Activated CD4-positive, alpha-beta T cell treated with anti-CD3 and anti-CD28 coated beads, Interleukin-2, amount 10 ng/mL, durations not matched to agents 24 days and 14 days (primary cell): ENCODE data around the gene FLRT2. TPM values are rescaled to one million over a fixed set of nuclear protein-coding genes. Genes with fewer than 3 reads are reported as not detected.

ENCODE experiments used
- DNase-seq: peaks from one replicate; pipeline ENCODE4 v3.0.0; 2022
- H3K27ac Mint-ChIP-seq: one replicate; pipeline ENCODE4 v1.8.0; 2022; ENCODE audit warnings: mild to moderate bottlenecking, mixed read lengths
- H3K27me3 Mint-ChIP-seq: one replicate; pipeline ENCODE4 v1.8.0; 2022; ENCODE audit warnings: mixed read lengths
- H3K36me3 Mint-ChIP-seq: one replicate; pipeline ENCODE4 v1.8.0; 2022; ENCODE audit warnings: low read depth, mild to moderate bottlenecking, mixed read lengths
- H3K4me1 Mint-ChIP-seq: one replicate; pipeline ENCODE4 v1.8.0; 2021; ENCODE audit warnings: mixed read lengths
- H3K4me3 Mint-ChIP-seq: one replicate; pipeline ENCODE4 v1.8.0; 2022; ENCODE audit warnings: mild to moderate bottlenecking, moderate library complexity, mixed read lengths
- H3K9me3 Mint-ChIP-seq: one replicate; pipeline ENCODE4 v1.8.0; 2021; ENCODE audit warnings: mixed read lengths
- intact Hi-C: fragments of 100-400 bp; cut with micrococcal nuclease; formaldehyde crosslinking; loops from one replicate; pipeline ENCODE4 v1.15.1; 2023
- total RNA-seq: library from RNA; stranded (reverse); gene quantifications from 2 replicates; pipeline ENCODE4 v1.2.3, GENCODE V29; 2022

FLRT2 gene
- total RNA-seq, 1 donor from 2014 or later = not detected

DNA sequence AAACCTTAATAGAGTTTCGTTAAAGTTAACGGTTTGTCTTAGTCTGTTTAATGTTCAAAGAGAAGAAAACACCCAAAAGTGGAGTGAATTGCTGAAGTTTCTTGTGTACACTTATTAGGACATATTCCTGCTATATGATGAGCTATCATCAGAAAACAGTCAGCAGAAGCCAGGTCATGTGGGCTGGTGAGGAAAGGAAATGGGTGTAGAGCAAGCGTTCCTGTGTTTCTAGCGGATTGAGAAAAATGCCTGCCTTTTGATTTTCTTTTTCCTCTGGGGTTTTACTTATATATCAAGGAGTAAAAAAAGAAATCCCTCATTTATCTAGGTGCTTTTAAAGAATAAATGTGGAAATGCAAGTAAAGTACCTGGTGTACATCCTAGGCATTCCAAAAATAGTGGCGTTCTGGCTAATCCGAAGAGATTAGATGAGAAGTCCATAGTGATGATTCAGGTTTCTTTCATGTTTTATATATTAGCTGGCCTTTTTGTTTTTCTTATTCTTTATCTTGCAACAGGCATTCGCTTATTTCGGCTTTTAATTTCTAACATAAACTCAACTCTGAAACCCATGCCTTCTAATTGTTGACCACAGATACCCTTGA, 50.7 kb downstream of the FLRT2 start:
- Mint-ChIP-seq H3K27ac (no peak overlapping the region), H3K36me3 (no peaks in the 10 kb centered on the region), H3K4me1 (no peaks in the 10 kb centered on the region), H3K9me3 (no peaks in the 10 kb centered on the region), H3K4me3 (no peak overlapping the region), H3K27me3 (no peaks in the 10 kb centered on the region)
- intact Hi-C loops = no loop called here
- DNase-seq = no peak

GRCh38 chr14:85581691-85582090, 51.7 kb downstream of the FLRT2 start:
- intact Hi-C loops = no loop called here
- H3K27ac Mint-ChIP-seq = no peak overlapping the region
- no peaks in the 10 kb centered on the region for H3K27me3 Mint-ChIP-seq
- no peak overlapping the region for H3K4me3 Mint-ChIP-seq
- H3K9me3 Mint-ChIP-seq = no peaks in the 10 kb centered on the region
- H3K4me1 Mint-ChIP-seq = no peaks in the 10 kb centered on the region
- no peak for DNase-seq
- H3K36me3 Mint-ChIP-seq = no peaks in the 10 kb centered on the region

DNA sequence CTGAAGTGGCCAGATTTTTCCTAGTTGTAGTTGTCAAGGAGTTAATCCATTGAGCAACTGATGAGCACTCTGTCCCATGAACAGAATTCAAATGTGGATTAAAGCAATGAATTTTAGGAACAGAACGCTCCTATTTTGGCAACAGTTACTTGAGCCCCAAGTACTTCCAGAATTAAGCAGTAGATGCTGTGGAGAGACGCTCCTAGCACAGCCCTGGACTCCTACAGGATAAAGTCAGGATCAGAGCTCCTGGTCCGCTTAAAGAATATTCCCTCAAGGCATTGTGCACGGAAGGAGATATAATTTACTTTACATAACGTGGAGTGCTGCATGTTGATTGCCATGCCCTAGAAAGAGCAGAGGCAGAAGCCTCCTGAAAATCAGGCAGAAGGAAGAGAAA, 53.4 kb downstream of the FLRT2 start:
- intact Hi-C loops = no loop called here
- Mint-ChIP-seq H3K36me3 (no peaks in the 10 kb centered on the region), H3K27me3 (no peaks in the 10 kb centered on the region), H3K4me3 (no peak overlapping the region), H3K9me3 (no peaks in the 10 kb centered on the region), H3K27ac (no peak overlapping the region), H3K4me1 (no peaks in the 10 kb centered on the region)
- no peak for DNase-seq

GRCh38 chr14:85584481-85584880, 54.5 kb downstream of the FLRT2 start:
- Mint-ChIP-seq H3K27ac (no peak overlapping the region), H3K9me3 (no peaks in the 10 kb centered on the region), H3K4me3 (no peak overlapping the region), H3K27me3 (no peaks in the 10 kb centered on the region), H3K4me1 (no peaks in the 10 kb centered on the region), H3K36me3 (no peaks in the 10 kb centered on the region)
- intact Hi-C loops = no loop called here
- DNase-seq = no peak

DNA sequence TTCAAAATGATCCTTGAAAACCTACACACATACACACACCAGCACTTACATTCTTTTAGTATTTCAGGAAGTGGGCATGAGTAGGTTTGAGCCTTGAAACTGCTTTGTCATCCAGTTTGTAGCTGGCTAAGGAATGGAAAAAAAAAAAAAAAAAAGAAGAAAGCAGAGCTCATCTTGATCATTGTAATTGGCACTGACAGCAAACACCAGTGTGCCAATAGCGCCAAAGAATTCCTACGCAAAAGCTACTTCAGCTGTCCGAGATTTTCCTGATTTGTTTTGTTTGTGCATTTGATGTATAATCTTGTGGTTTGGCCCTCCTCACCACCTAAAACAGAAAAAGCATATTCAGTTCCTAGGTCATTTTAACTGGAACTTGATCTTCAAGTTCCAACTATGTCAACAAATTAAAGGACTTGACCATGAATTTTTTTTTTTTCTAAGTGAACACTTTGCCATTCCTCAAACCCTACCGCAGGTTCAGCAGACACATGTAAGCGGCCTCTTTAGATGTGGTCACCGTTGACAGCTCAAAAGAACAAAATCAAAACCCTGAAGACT, 57.3 kb downstream of the FLRT2 start:
- Mint-ChIP-seq H3K4me3 (no peak overlapping the region), H3K27me3 (no peaks in the 10 kb centered on the region), H3K36me3 (no peaks in the 10 kb centered on the region), H3K27ac (no peak overlapping the region), H3K4me1 (no peaks in the 10 kb centered on the region), H3K9me3 (no peaks in the 10 kb centered on the region)
- intact Hi-C loops = no loop called here
- DNase-seq = no peak

GRCh38 chr14:85590784-85591183, 60.8 kb downstream of the FLRT2 start:
- H3K9me3 Mint-ChIP-seq = no peaks in the 10 kb centered on the region
- DNase-seq = no peak
- H3K36me3 Mint-ChIP-seq = no peaks in the 10 kb centered on the region
- no peak overlapping the region for H3K4me3 Mint-ChIP-seq
- H3K27me3 Mint-ChIP-seq = no peaks in the 10 kb centered on the region
- no peak overlapping the region for H3K27ac Mint-ChIP-seq
- no peaks in the 10 kb centered on the region for H3K4me1 Mint-ChIP-seq
- intact Hi-C loops = no loop called here

GRCh38 chr14:85594217-85594616, 64.3 kb downstream of the FLRT2 start:
- Mint-ChIP-seq H3K27me3 (no peaks in the 10 kb centered on the region), H3K4me3 (no peak overlapping the region), H3K36me3 (no peaks in the 10 kb centered on the region), H3K27ac (no peak overlapping the region), H3K4me1 (no peaks in the 10 kb centered on the region), H3K9me3 (no peaks in the 10 kb centered on the region)
- intact Hi-C loops = no loop called here
- DNase-seq = no peak

DNA sequence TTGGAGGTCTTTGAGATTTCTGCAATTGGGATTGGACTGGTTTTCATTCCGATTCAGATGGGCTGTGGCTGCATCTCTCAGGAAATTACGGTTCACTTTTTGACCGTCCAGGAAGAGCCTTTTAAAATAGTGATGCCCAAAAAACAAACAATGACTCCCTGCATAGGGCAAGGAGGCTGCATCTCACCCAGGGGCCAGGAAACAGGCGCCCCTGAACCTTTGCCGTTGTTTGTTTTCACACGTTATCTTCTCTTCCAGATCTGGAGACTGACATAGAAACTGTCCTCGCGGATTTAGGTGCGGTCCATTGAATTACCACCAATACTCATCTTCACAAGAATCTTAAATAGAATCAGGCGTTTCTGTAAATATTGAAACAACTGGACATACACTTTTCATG, 66.0 kb downstream of the FLRT2 start:
- no peak overlapping the region for H3K4me3 Mint-ChIP-seq
- DNase-seq = no peak
- intact Hi-C loops = no loop called here
- no peaks in the 10 kb centered on the region for H3K4me1 Mint-ChIP-seq
- no peaks in the 10 kb centered on the region for H3K36me3 Mint-ChIP-seq
- no peak overlapping the region for H3K27ac Mint-ChIP-seq
- H3K27me3 Mint-ChIP-seq = no peaks in the 10 kb centered on the region
- H3K9me3 Mint-ChIP-seq = no peaks in the 10 kb centered on the region

GRCh38 chr14:85596562-85596961, 66.6 kb downstream of the FLRT2 start:
- H3K27ac Mint-ChIP-seq = no peak overlapping the region

DNA sequence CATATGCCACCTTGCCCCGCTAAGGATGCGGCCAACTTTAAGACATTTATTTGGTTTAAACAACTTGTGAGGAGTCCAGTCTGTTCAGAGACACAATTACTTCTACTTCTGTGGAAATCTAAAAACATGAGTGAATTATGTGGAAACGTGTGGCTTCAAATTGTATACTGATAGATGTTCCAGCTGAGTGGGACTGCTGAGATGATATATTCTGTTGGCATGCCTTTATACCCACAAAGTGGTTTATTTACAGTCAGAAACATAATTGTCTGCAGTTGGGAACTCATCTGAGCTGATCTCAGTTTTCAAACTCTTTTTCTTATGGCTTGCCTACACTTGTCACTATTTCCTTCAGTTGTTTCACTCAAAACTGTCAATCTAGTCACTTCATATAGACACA, 67.8 kb downstream of the FLRT2 start:
- Mint-ChIP-seq H3K9me3 (no peaks in the 10 kb centered on the region), H3K36me3 (no peaks in the 10 kb centered on the region), H3K4me1 (no peaks in the 10 kb centered on the region), H3K27me3 (no peaks in the 10 kb centered on the region), H3K4me3 (no peak overlapping the region), H3K27ac (no peak overlapping the region)
- intact Hi-C loops = no loop called here
- DNase-seq = no peak

More at GRCh38 chr14:85596562-85596961, 66.6 kb downstream of the FLRT2 start:
- Mint-ChIP-seq H3K9me3 (no peaks in the 10 kb centered on the region), H3K27me3 (no peaks in the 10 kb centered on the region), H3K4me3 (no peak overlapping the region), H3K36me3 (no peaks in the 10 kb centered on the region), H3K4me1 (no peaks in the 10 kb centered on the region)
- intact Hi-C loops = no loop called here
- no peak for DNase-seq

DNA sequence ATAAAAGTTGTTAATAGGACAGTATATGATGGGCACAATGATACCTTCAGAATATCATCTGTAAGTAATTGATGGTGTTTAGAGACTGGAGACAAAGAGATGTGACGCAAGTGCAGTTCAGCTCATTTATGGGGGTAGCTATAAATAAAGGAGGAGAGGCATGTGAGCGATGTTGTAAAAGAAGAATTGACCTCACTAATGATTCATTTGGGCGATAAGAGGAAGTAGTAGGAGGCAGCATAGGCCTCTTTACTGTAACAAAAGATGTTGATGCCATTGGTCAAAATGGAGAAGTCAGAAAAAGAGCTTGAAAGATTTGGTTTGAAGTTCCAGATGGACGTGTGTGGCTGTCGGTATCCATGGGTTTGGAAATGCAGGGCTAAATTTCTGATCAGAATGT, 70.0 kb downstream of the FLRT2 start:
- Mint-ChIP-seq H3K36me3 (no peaks in the 10 kb centered on the region), H3K27me3 (no peaks in the 10 kb centered on the region), H3K4me3 (no peak overlapping the region), H3K4me1 (no peaks in the 10 kb centered on the region), H3K27ac (no peak overlapping the region), H3K9me3 (no peaks in the 10 kb centered on the region)
- intact Hi-C loops = no loop called here
- no peak for DNase-seq

GRCh38 chr14:85601246-85601645, 71.3 kb downstream of the FLRT2 start:
- Mint-ChIP-seq H3K27ac (no peak overlapping the region), H3K4me1 (no peaks in the 10 kb centered on the region), H3K9me3 (no peaks in the 10 kb centered on the region), H3K36me3 (no peaks in the 10 kb centered on the region), H3K27me3 (no peaks in the 10 kb centered on the region), H3K4me3 (no peak overlapping the region)
- intact Hi-C loops = no loop called here
- no peak for DNase-seq

DNA sequence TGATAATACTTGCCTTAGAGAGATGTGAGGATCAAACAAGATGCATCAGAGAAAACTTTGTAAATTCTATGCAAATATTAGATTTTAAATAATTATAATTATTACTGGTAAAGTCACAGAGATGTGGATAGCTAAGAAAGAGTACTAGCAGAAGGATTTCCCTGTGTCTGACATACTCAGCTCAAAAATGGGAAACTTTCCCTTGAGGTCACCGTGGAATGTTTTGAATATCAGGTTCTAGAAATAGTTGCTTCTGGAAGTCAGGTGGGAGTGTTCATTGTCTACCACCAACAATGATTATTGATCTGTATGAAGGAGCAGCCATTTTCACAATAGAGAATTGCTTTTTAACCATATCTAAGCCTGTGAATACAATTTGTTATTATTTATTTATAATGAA, 71.7 kb downstream of the FLRT2 start:
- intact Hi-C loops = no loop called here
- Mint-ChIP-seq H3K4me1 (no peaks in the 10 kb centered on the region), H3K9me3 (no peaks in the 10 kb centered on the region), H3K36me3 (no peaks in the 10 kb centered on the region), H3K27me3 (no peaks in the 10 kb centered on the region), H3K27ac (no peak overlapping the region), H3K4me3 (no peak overlapping the region)
- no peak for DNase-seq

GRCh38 chr14:85602345-85602744, 72.4 kb downstream of the FLRT2 start:
- no peak for DNase-seq
- Mint-ChIP-seq H3K4me1 (no peaks in the 10 kb centered on the region), H3K4me3 (no peak overlapping the region), H3K9me3 (no peaks in the 10 kb centered on the region), H3K27me3 (no peaks in the 10 kb centered on the region), H3K27ac (no peak overlapping the region), H3K36me3 (no peaks in the 10 kb centered on the region)
- intact Hi-C loops = no loop called here

DNA sequence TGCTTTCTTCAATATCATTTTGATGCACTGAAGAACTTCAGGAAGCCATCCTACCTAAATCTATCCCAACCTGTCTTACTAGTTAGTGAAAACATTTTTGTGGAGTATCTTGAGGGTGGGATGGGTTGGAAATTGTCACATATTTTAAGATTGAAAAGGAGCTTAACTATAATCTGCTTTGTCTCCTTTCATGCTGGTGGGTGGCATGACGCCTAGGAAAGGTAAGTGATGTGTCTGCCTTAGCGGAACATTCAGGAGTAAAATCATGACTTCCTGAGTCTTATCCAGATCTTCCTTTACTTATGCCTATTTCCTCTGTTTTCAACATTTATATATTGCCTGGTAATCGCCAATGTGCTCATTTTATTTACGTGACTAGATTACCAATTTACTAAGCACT, 74.1 kb downstream of the FLRT2 start:
- no peaks in the 10 kb centered on the region for H3K36me3 Mint-ChIP-seq
- H3K4me3 Mint-ChIP-seq = no peak overlapping the region
- H3K27me3 Mint-ChIP-seq = no peaks in the 10 kb centered on the region
- DNase-seq = no peak
- H3K9me3 Mint-ChIP-seq = no peaks in the 10 kb centered on the region
- H3K4me1 Mint-ChIP-seq = no peaks in the 10 kb centered on the region
- intact Hi-C loops = no loop called here
- H3K27ac Mint-ChIP-seq = no peak overlapping the region
